ENCODE measurements around the gene NR1I2.

- TF ChIP-seq, protein P1, sequence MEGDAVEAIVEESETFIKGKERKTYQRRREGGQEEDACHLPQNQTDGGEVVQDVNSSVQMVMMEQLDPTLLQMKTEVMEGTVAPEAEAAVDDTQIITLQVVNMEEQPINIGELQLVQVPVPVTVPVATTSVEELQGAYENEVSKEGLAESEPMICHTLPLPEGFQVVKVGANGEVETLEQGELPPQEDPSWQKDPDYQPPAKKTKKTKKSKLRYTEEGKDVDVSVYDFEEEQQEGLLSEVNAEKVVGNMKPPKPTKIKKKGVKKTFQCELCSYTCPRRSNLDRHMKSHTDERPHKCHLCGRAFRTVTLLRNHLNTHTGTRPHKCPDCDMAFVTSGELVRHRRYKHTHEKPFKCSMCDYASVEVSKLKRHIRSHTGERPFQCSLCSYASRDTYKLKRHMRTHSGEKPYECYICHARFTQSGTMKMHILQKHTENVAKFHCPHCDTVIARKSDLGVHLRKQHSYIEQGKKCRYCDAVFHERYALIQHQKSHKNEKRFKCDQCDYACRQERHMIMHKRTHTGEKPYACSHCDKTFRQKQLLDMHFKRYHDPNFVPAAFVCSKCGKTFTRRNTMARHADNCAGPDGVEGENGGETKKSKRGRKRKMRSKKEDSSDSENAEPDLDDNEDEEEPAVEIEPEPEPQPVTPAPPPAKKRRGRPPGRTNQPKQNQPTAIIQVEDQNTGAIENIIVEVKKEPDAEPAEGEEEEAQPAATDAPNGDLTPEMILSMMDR (IDR thresholded peaks at IDR 0.05): no peak
- TF ChIP-seq POLR2A (IDR thresholded peaks at IDR 0.05): no peak
These were observed 12.5 kb downstream of the NR1I2 start for GRCh38 chr3:119794401-119794800.

Data from adrenal gland (tissue), 5 donors.